Stimulated activated CD4-positive, alpha-beta T cell treated with anti-CD3 and anti-CD28 coated beads, TNF-alpha, amount 100 ng/mL, for 24 hours (primary cell): Measurements from ENCODE around the gene NDUFV2.
"Not testable (repeated sequence)": the region's sequence is repeated elsewhere in the genome, so short reads cannot be mapped to it uniquely, and the experiment has no call there.

Experiments used
- DNase-seq, 3 experiments: peaks; one replicate each; pipeline ENCODE4 v3.0.0-alpha.2; 2020; ENCODE audit warnings: low read depth in 3 of 3

The NDUFV2 gene

GRCh38 chr18:9153256-9153655 is 50.8 kb downstream of the NDUFV2 start:
- DNase-seq = no peak

- no peak for DNase-seq
Measured at GRCh38 chr18:9156604-9157249, 54.2 kb downstream of the NDUFV2 start.

GRCh38 chr18:9157806-9158205 is 55.3 kb downstream of the NDUFV2 start:
- DNase-seq = no peak

- no peak for DNase-seq
Measured at GRCh38 chr18:9160014-9160413, 57.5 kb downstream of the NDUFV2 start.

DNA sequence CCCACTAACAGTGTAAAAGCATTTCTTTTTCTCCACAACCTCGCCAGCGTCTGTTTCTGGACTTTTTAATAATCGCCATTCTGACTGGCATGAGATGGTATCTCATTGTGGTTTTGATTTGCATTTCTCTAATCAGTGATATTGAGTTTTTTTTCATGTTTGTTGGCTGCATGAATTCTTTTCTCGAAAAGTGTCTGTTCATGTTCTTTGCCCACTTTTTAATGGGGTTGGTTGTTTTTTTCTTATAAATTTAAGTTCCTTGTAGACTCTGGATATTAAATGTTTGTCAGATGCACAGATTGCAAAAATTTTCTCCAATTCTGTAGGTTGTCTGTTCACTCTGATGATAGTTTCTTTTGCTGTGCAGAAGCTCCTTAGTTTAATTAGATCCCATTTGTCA is 60.2 kb downstream of the NDUFV2 start:
- DNase-seq = not testable (repeated sequence)

GRCh38 chr18:9164149-9164548 is 61.6 kb downstream of the NDUFV2 start:
- not testable (repeated sequence) for DNase-seq

- DNase-seq = not testable (repeated sequence)
Measured at GRCh38 chr18:9165883-9166282, 63.4 kb downstream of the NDUFV2 start.

DNA sequence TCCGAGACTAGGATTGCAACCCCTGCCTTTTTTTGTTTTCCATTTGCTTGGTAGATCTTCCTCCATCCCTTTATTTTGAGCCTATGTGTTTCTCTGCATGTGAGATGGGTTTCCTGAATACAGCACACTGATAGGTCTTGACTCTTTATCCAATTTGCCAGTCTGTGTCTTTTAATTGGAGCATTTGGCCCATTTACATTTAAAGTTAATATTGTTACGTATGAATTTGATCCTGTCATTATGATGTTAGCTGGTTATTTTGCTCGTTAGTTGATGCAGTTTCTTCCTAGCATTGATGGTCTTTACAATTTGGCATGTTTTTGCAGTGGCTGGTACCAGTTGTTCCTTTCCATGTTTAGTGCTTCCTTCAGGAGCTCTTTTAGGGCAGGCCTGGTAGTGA is 67.0 kb downstream of the NDUFV2 start:
- DNase-seq = not testable (repeated sequence)

DNA sequence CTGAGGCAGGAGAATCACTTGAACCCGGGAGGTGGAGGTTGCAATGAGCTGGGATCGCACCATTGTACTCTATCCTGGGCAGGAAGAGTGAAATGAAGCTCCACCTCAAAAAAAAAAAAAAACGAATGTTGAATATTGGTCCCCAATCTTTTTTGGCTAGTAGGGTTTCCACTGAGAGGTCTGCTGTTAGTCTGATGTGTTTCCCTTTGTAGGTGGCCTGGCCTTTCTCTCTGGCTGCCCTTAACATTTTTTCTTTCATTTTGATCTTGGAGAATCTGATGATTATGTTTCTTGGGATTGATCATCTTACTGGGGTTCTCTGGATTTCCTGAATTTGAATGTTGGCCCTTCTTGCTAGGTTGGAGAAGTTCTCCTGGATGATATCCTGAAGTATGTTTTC is 69.4 kb downstream of the NDUFV2 start:
- DNase-seq = not testable (repeated sequence)

- no peak for DNase-seq
Measured at GRCh38 chr18:9172506-9173127, 70.1 kb downstream of the NDUFV2 start.

- no peak for DNase-seq
Measured at GRCh38 chr18:9173770-9174233, 71.3 kb downstream of the NDUFV2 start.

- no peak for DNase-seq
Measured at GRCh38 chr18:9174302-9174701, 71.8 kb downstream of the NDUFV2 start.

GRCh38 chr18:9175115-9175514 is 72.6 kb downstream of the NDUFV2 start:
- no peak for DNase-seq

GRCh38 chr18:9177031-9177430 is 74.5 kb downstream of the NDUFV2 start:
- no peak for DNase-seq

DNA sequence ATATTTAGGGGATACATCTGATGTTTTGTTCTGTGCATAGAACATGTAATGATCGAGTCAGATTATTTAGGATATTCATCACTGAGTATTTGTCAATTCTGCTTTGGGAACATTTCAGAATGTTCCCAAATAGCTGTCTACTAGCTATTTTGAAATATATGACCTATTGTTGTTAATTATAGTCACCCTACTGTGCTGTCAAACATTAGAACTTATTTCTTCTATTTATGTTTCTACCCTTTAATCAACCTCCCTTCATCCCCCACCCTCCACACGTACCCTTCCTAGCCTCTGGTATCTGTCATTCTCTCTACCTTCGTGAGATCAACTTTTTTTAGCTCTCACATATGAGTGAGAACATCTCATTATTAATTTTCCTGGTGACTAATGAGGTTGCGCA is 75.0 kb downstream of the NDUFV2 start:
- no peak for DNase-seq

DNA sequence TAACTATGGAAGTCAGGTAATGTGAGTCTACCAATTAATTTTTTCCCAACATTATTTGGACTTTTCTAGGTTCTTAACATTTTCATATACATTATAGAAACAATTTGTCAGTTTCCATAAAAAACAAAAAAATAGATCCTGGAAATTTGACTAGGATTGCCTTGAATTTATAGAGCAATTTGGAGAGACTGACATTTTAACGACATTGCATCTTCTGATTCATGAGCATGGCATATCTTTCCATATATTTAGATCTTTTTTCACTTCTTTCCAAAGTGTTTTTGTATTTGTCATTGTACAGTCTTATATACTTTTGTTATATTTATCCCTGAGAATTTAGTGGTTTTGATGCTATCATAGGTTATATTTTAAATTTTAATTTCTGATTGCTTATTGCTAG is 76.1 kb downstream of the NDUFV2 start:
- DNase-seq = no peak

DNA sequence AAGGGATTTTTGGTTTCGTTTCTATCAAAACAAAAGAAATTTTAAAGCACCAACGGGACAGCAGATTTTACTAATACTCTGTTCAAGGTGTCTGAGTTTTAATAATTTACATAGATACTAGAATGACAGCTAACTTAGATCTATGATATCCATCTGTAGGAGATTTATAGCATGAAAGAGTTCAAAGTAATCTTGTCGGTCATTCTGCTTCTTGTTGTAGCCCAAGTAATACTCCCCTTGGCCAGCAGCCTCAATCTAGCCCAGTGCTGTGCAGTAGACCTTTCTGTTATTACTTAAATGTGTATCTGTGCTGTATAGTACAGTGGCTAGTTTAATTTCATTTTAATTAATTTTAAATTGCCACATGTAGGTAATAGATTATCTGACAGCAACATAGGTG is 78.8 kb downstream of the NDUFV2 start:
- no peak for DNase-seq

GRCh38 chr18:9182852-9183399 is 80.4 kb downstream of the NDUFV2 start:
- no peak for DNase-seq
